Adrenal gland (tissue), 5 donors: ENCODE measurements around the gene TMEM259.

Source experiments
- POLR2A ChIP-seq, 2 donors: fragments of 450-650 bp; IDR thresholded peaks; one replicate each; pipeline ENCODE4 v1.6.1; 2017; ENCODE audit warnings: antibody characterized with exemption in 2 of 2, mild to moderate bottlenecking in 2 of 2, moderate library complexity in 1 of 2
- TF ChIP-seq, protein P1 (sequence below), 6 experiments: fragments of 450-650 bp in 4 of 6; fragments of 200-600 bp in 2 of 6; sonication (generic) in 1 of 6; IDR thresholded peaks; 1 replicate in 5 of 6; 2 replicates in 1 of 6; pipeline versions ENCODE4 v1.5.1 to v1.8.0; 2016 to 2021; ENCODE audit warnings: antibody characterized with exemption in 6 of 6, mild to moderate bottlenecking in 2 of 6, moderate library complexity in 1 of 6
- donor health status: DM: no; HTN: no; CAD: no.

DNA sequence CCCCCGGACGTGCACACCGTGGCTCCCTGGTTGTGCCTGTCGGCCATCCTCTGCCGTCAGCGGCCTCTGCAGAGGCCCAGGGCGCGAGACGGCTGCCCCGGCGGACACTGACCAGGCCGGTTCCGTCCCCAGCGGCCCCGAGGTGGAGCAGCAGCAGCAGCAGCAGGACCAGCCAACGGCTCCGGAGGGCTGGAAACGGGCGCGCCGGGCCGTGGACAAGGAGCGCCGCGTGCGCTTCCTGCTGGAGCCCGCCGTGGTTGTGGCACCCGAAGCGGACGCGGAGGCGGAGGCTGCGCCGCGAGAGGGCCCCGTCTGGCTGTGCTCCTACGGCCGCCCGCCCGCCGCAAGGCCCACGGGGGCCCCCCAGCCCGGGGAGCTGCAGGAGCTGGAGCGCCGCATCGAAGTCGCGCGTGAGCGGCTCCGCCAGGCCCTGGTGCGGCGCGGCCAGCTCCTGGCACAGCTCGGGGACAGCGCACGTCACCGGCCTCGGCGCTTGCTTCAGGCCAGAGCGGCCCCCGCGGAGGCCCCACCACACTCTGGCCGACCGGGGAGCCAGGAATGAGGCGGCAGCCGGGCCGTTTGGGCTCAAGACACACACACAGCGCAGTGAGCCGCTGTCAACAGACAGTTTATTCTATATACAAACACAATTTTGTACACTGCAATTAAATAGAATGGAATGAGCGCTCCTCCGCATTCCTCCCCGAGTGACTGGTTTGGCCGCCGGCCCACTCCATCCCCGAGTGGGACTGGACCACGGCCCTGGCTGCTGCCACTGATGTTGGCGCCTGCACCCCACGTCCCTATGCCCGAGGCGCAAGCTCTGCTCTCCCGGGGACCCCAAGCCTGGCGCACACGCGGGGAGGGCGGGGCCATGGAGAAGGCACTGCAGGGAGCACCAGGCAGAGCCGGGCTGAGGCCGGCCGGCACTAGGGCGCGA lies 11.6 kb downstream of the TMEM259 start:
- TF ChIP-seq POLR2A (IDR thresholded peaks at IDR 0.05) = no peak
- TF ChIP-seq, protein P1, sequence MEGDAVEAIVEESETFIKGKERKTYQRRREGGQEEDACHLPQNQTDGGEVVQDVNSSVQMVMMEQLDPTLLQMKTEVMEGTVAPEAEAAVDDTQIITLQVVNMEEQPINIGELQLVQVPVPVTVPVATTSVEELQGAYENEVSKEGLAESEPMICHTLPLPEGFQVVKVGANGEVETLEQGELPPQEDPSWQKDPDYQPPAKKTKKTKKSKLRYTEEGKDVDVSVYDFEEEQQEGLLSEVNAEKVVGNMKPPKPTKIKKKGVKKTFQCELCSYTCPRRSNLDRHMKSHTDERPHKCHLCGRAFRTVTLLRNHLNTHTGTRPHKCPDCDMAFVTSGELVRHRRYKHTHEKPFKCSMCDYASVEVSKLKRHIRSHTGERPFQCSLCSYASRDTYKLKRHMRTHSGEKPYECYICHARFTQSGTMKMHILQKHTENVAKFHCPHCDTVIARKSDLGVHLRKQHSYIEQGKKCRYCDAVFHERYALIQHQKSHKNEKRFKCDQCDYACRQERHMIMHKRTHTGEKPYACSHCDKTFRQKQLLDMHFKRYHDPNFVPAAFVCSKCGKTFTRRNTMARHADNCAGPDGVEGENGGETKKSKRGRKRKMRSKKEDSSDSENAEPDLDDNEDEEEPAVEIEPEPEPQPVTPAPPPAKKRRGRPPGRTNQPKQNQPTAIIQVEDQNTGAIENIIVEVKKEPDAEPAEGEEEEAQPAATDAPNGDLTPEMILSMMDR (IDR thresholded peaks at IDR 0.05) = no peak
